Renal cortical epithelial cell (primary cell): ENCODE measurements around the gene LYSMD3. TPM values are rescaled to one million over a fixed set of nuclear protein-coding genes. Genes with fewer than 3 reads are reported as not detected.

Experiments used
- DNase-seq: peaks from one replicate; pipeline ENCODE4 v3.0.0-alpha.2; 2011; ENCODE audit warnings: low read depth
- total RNA-seq: library from RNA; depleted of rRNA; stranded (reverse); fragments of >200 nt; gene quantifications from 2 replicates; pipeline ENCODE4 v1.2.3, GENCODE V29; 2014

LYSMD3 gene
- total RNA-seq, 1 donor from 2014 or later = 28.3 TPM

GRCh38 chr5:90547072-90547536, 17.7 kb upstream of the LYSMD3 start:
- DNase-seq = no peak

GRCh38 chr5:90546216-90546837, 16.9 kb upstream of the LYSMD3 start:
- DNase-seq = no peak

GRCh38 chr5:90545511-90545910, 16.1 kb upstream of the LYSMD3 start:
- DNase-seq = no peak

- DNase-seq = no peak
These were observed 13.6 kb upstream of the LYSMD3 start for GRCh38 chr5:90542827-90543519.

GRCh38 chr5:90534922-90535321, 5.5 kb upstream of the LYSMD3 start:
- DNase-seq = no peak

- no peak for DNase-seq
These were observed 4.4 kb upstream of the LYSMD3 start for GRCh38 chr5:90533794-90534193.

GRCh38 chr5:90530736-90531487, 1.5 kb upstream of the LYSMD3 start:
- no peak for DNase-seq

GRCh38 chr5:90529939-90530677, 724 bp upstream of the LYSMD3 start:
- peak; percentile 79 for DNase-seq

- DNase-seq = peak; percentile 19
These were observed 687 bp downstream of the LYSMD3 start for GRCh38 chr5:90528601-90529193.

- peak; percentile 68 for DNase-seq
These were observed 10.3 kb downstream of the LYSMD3 start for GRCh38 chr5:90519081-90519480.

GRCh38 chr5:90518661-90519060, 10.7 kb downstream of the LYSMD3 start:
- DNase-seq = peak; percentile 58

GRCh38 chr5:90514520-90514919, 14.9 kb downstream of the LYSMD3 start:
- no peak for DNase-seq

- no peak for DNase-seq
These were observed 18.9 kb downstream of the LYSMD3 start for GRCh38 chr5:90510438-90510837.

GRCh38 chr5:90506221-90506620, 23.2 kb downstream of the LYSMD3 start:
- no peak for DNase-seq

- DNase-seq = no peak
These were observed 24.6 kb downstream of the LYSMD3 start for GRCh38 chr5:90504743-90505142.

GRCh38 chr5:90503596-90503995, 25.8 kb downstream of the LYSMD3 start:
- DNase-seq = no peak

- no peak for DNase-seq
These were observed 34.2 kb downstream of the LYSMD3 start for GRCh38 chr5:90495146-90495545.

GRCh38 chr5:90494043-90494442, 35.3 kb downstream of the LYSMD3 start:
- no peak for DNase-seq

- DNase-seq = no peak
These were observed 40.6 kb downstream of the LYSMD3 start for GRCh38 chr5:90488791-90489190.

GRCh38 chr5:90484540-90484939, 44.8 kb downstream of the LYSMD3 start:
- no peak for DNase-seq

- DNase-seq = no peak
These were observed 46.2 kb downstream of the LYSMD3 start for GRCh38 chr5:90483206-90483605.

GRCh38 chr5:90480699-90481098, 48.7 kb downstream of the LYSMD3 start:
- no peak for DNase-seq
